Suprapubic skin (tissue), 4 donors: ENCODE results near the gene DIP2C.

ENCODE experiments used
- EP300 ChIP-seq: sonication (generic); formaldehyde crosslinking; IDR thresholded peaks from one replicate; pipeline ENCODE4 v1.6.1; 2017; ENCODE audit warnings: antibody characterized with exemption
- POLR2A ChIP-seq, 2 donors: fragments of 450-650 bp; IDR thresholded peaks; one replicate each; pipeline ENCODE4 v1.6.1; 2017; ENCODE audit warnings: antibody characterized with exemption in 2 of 2, mild to moderate bottlenecking in 2 of 2, moderate library complexity in 2 of 2
- POLR2AphosphoS5 ChIP-seq, 3 donors: sonication (generic); formaldehyde crosslinking; IDR thresholded peaks; one replicate each; pipeline ENCODE4 v1.6.1; 2017; ENCODE audit warnings: antibody characterized with exemption in 3 of 3
- TF ChIP-seq, protein P1 (sequence below), 2 donors: fragments of 200-600 bp in 1 of 2; fragments of 450-650 bp in 1 of 2; sonication (generic) in 1 of 2; IDR thresholded peaks; one replicate each; pipeline ENCODE4 v1.5.1; 2016 to 2019; ENCODE audit warnings: antibody characterized with exemption in 2 of 2, mild to moderate bottlenecking in 1 of 2, moderate library complexity in 1 of 2

GRCh38 chr10:239109-239508 lies 450.4 kb downstream of the DIP2C start:
- TF ChIP-seq, protein P1, sequence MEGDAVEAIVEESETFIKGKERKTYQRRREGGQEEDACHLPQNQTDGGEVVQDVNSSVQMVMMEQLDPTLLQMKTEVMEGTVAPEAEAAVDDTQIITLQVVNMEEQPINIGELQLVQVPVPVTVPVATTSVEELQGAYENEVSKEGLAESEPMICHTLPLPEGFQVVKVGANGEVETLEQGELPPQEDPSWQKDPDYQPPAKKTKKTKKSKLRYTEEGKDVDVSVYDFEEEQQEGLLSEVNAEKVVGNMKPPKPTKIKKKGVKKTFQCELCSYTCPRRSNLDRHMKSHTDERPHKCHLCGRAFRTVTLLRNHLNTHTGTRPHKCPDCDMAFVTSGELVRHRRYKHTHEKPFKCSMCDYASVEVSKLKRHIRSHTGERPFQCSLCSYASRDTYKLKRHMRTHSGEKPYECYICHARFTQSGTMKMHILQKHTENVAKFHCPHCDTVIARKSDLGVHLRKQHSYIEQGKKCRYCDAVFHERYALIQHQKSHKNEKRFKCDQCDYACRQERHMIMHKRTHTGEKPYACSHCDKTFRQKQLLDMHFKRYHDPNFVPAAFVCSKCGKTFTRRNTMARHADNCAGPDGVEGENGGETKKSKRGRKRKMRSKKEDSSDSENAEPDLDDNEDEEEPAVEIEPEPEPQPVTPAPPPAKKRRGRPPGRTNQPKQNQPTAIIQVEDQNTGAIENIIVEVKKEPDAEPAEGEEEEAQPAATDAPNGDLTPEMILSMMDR (IDR thresholded peaks at IDR 0.05) = no peak
- TF ChIP-seq EP300 (no peak), POLR2AphosphoS5 (IDR thresholded peaks at IDR 0.05) (no peak), POLR2A (IDR thresholded peaks at IDR 0.05) (no peak)
